ENCODE results near the gene IFNGR2.
"Not testable (repeated sequence)": the region's sequence is repeated elsewhere in the genome, so short reads cannot be mapped to it uniquely, and the experiment has no call there.

The IFNGR2 gene

GRCh38 chr21:33451634-33452071, 48.4 kb downstream of the IFNGR2 start:
- Histone ChIP-seq H3K4me3 (ENCODE audit: low read depth in 1 of 2, low read length in 1 of 2) (no peak overlapping the region), H3K4me1 (ENCODE audit: control insufficient read depth in 1 of 2, insufficient read depth in 1 of 2, low read depth in 1 of 2, low read length in 1 of 2) (no peaks in the 10 kb centered on the region), H3K27ac (no peak overlapping the region), H3K9me3 (no peaks in the 10 kb centered on the region), H3K27me3 (no peaks in the 10 kb centered on the region), H3K36me3 (peaks cover 10% of the 10 kb centered on the region)
- no peak for TF ChIP-seq CTCF (IDR thresholded peaks at IDR 0.05)

GRCh38 chr21:33452362-33452761, 49.1 kb downstream of the IFNGR2 start:
- Histone ChIP-seq H3K36me3 (peaks cover 10% of the 10 kb centered on the region), H3K9me3 (no peaks in the 10 kb centered on the region), H3K27ac (no peak overlapping the region), H3K4me1 (ENCODE audit: control insufficient read depth in 1 of 2, insufficient read depth in 1 of 2, low read depth in 1 of 2, low read length in 1 of 2) (no peaks in the 10 kb centered on the region), H3K4me3 (ENCODE audit: low read depth in 1 of 2, low read length in 1 of 2) (no peak overlapping the region), H3K27me3 (no peaks in the 10 kb centered on the region)
- no peak for TF ChIP-seq CTCF (IDR thresholded peaks at IDR 0.05)

- H3K27ac ChIP-seq = no peak overlapping the region
- H3K36me3 ChIP-seq = peaks cover 4% of the 10 kb centered on the region
- H3K4me3 ChIP-seq (ENCODE audit: low read depth in 1 of 2, low read length in 1 of 2) = no peak overlapping the region
- H3K9me3 ChIP-seq = no peaks in the 10 kb centered on the region
- H3K4me1 ChIP-seq (ENCODE audit: control insufficient read depth in 1 of 2, insufficient read depth in 1 of 2, low read depth in 1 of 2, low read length in 1 of 2) = no peaks in the 10 kb centered on the region
- H3K27me3 ChIP-seq = no peaks in the 10 kb centered on the region
- no peak for TF ChIP-seq CTCF (IDR thresholded peaks at IDR 0.05)
Observed at GRCh38 chr21:33455686-33456446, 52.7 kb downstream of the IFNGR2 start.

- no peak for TF ChIP-seq CTCF (IDR thresholded peaks at IDR 0.05)
- Histone ChIP-seq H3K4me3 (ENCODE audit: low read depth in 1 of 2, low read length in 1 of 2) (no peak overlapping the region), H3K9me3 (no peaks in the 10 kb centered on the region), H3K27ac (no peak overlapping the region), H3K36me3 (peaks cover 16% of the 10 kb centered on the region), H3K27me3 (no peaks in the 10 kb centered on the region), H3K4me1 (ENCODE audit: control insufficient read depth in 1 of 2, insufficient read depth in 1 of 2, low read depth in 1 of 2, low read length in 1 of 2) (no peaks in the 10 kb centered on the region)
Observed at GRCh38 chr21:33458861-33459260, 55.6 kb downstream of the IFNGR2 start.

GRCh38 chr21:33461538-33462250, 58.5 kb downstream of the IFNGR2 start:
- H3K4me1 ChIP-seq (ENCODE audit: control insufficient read depth in 1 of 2, insufficient read depth in 1 of 2, low read depth in 1 of 2, low read length in 1 of 2) = no peaks in the 10 kb centered on the region
- H3K36me3 ChIP-seq = peaks cover 16% of the 10 kb centered on the region
- no peaks in the 10 kb centered on the region for H3K9me3 ChIP-seq
- no peak for TF ChIP-seq CTCF (IDR thresholded peaks at IDR 0.05)
- H3K27ac ChIP-seq = no peak overlapping the region
- H3K27me3 ChIP-seq = no peaks in the 10 kb centered on the region
- H3K4me3 ChIP-seq (ENCODE audit: low read depth in 1 of 2, low read length in 1 of 2) = no peak overlapping the region

GRCh38 chr21:33469183-33469582, 66.0 kb downstream of the IFNGR2 start:
- not testable (repeated sequence) for H3K4me3 ChIP-seq (ENCODE audit: low read depth in 1 of 2, low read length in 1 of 2); H3K36me3 ChIP-seq; H3K27me3 ChIP-seq; H3K9me3 ChIP-seq; H3K27ac ChIP-seq; H3K4me1 ChIP-seq (ENCODE audit: control insufficient read depth in 1 of 2, insufficient read depth in 1 of 2, low read depth in 1 of 2, low read length in 1 of 2)

All from neutrophil (primary cell).